HEK293 (cell line): ENCODE measurements around the gene SNUPN.

Source experiments
- CTCF ChIA-PET: fragments of 350-600 bp; formaldehyde crosslinking; extraction: SDS; loops from one replicate; lab custom pipeline; 2021; ENCODE audit warnings: antibody characterized with exemption; lab: Yijun Ruan, JAX
- POLR2A ChIA-PET: fragments of 300-600 bp; formaldehyde crosslinking; extraction: SDS; loops from one replicate; lab custom pipeline; 2020; ENCODE audit warnings: antibody characterized with exemption, inconsistent platforms; lab: Yijun Ruan, JAX
- H3K27ac ChIP-seq: fragments of 200-500 bp; sonication (Bioruptor generic); 2 replicates; pipeline ENCODE4 v1.5.1; 2014; ENCODE audit warnings: low read depth, low read length, control low read depth, inconsistent platforms; ENCODE audit errors: extremely low read depth
- H3K36me3 ChIP-seq, 2 experiments: fragments of 200-500 bp in 1 of 2; sonication (Bioruptor generic) in 1 of 2; 1 replicate in 1 of 2; 2 replicates in 1 of 2; pipeline ENCODE4 v1.5.1; 2014 to 2017; ENCODE audit warnings: inconsistent platforms in 2 of 2, low read length in 2 of 2; ENCODE audit not compliant: control insufficient read depth in 2 of 2, insufficient read depth in 1 of 2
- H3K4me1 ChIP-seq: fragments of 200-500 bp; sonication (Bioruptor generic); 2 replicates; pipeline ENCODE4 v1.5.1; 2014; ENCODE audit warnings: mild to moderate bottlenecking, low read length, inconsistent platforms; ENCODE audit not compliant: control insufficient read depth, insufficient read depth
- H3K4me3 ChIP-seq: 2 replicates; pipeline ENCODE4 v1.5.1; 2011; ENCODE audit warnings: low read depth, mild to moderate bottlenecking, control low read depth, low read length, moderate library complexity
- H3K9me3 ChIP-seq: fragments of 200-500 bp; sonication (Bioruptor generic); 2 replicates; pipeline ENCODE4 v1.5.1; 2014; ENCODE audit warnings: low read depth, low read length, inconsistent platforms; ENCODE audit not compliant: control insufficient read depth, insufficient read depth
- GLIS2 ChIP-seq: fragments of 450-650 bp; formaldehyde crosslinking; IDR thresholded peaks from 2 replicates; pipeline ENCODE4 v1.5.1; 2016; ENCODE audit warnings: missing biosample characterization, missing genetic modification characterization
- HOXD13 ChIP-seq: sonication (generic); formaldehyde crosslinking; IDR thresholded peaks from 2 replicates; pipeline ENCODE4 v1.8.0; 2022; ENCODE audit warnings: missing genetic modification reagents, borderline replicate concordance
- KLF1 ChIP-seq: fragments of 450-650 bp; formaldehyde crosslinking; IDR thresholded peaks from 2 replicates; pipeline ENCODE4 v1.5.1; 2016; ENCODE audit warnings: missing biosample characterization, missing genetic modification characterization
- KLF16 ChIP-seq: fragments of 450-650 bp; formaldehyde crosslinking; IDR thresholded peaks from 2 replicates; pipeline ENCODE4 v1.5.1; 2017; ENCODE audit warnings: missing biosample characterization, missing genetic modification characterization
- MYNN ChIP-seq: fragments of 450-650 bp; formaldehyde crosslinking; IDR thresholded peaks from 2 replicates; pipeline ENCODE4 v1.5.1; 2016; ENCODE audit warnings: missing biosample characterization, missing genetic modification characterization, borderline replicate concordance
- SCRT2 ChIP-seq: fragments of 450-650 bp; formaldehyde crosslinking; IDR thresholded peaks from 2 replicates; pipeline ENCODE4 v1.5.1; 2016; ENCODE audit warnings: missing biosample characterization, missing genetic modification characterization
- SP2 ChIP-seq: fragments of 450-650 bp; formaldehyde crosslinking; IDR thresholded peaks from 2 replicates; pipeline ENCODE4 v1.5.1; 2016; ENCODE audit warnings: missing biosample characterization, missing genetic modification characterization
- TCF7L2 ChIP-seq: IDR thresholded peaks from 2 replicates; pipeline ENCODE4 v1.6.1; 2011; ENCODE audit warnings: low read depth, mild to moderate bottlenecking, inconsistent platforms, low read length, moderate library complexity, borderline replicate concordance
- WT1 ChIP-seq: fragments of 450-650 bp; formaldehyde crosslinking; IDR thresholded peaks from 2 replicates; pipeline ENCODE4 v1.5.1; 2016; ENCODE audit warnings: missing biosample characterization, missing genetic modification characterization
- ZNF121 ChIP-seq: fragments of 450-650 bp; formaldehyde crosslinking; IDR thresholded peaks from 2 replicates; pipeline ENCODE4 v1.5.1; 2016; ENCODE audit warnings: missing biosample characterization, missing genetic modification characterization
- ZNF16 ChIP-seq: fragments of 450-650 bp; formaldehyde crosslinking; IDR thresholded peaks from 2 replicates; pipeline ENCODE4 v1.5.1; 2016; ENCODE audit warnings: low read depth, missing biosample characterization, missing genetic modification characterization
- ZNF19 ChIP-seq: fragments of 450-650 bp; formaldehyde crosslinking; IDR thresholded peaks from 2 replicates; pipeline ENCODE4; 2016; ENCODE audit warnings: missing biosample characterization, missing genetic modification characterization, low read depth
- ZNF24 ChIP-seq: fragments of 450-650 bp; formaldehyde crosslinking; IDR thresholded peaks from 2 replicates; pipeline ENCODE4 v1.5.1; 2016; ENCODE audit warnings: missing biosample characterization, missing genetic modification characterization
- ZNF423 ChIP-seq: fragments of 450-650 bp; formaldehyde crosslinking; IDR thresholded peaks from 2 replicates; pipeline ENCODE4 v1.5.1; 2016; ENCODE audit warnings: missing biosample characterization, missing genetic modification characterization
- ZNF473 ChIP-seq: fragments of 450-650 bp; formaldehyde crosslinking; IDR thresholded peaks from 2 replicates; pipeline ENCODE4 v1.5.1; 2017; ENCODE audit warnings: missing biosample characterization, missing genetic modification characterization
- ZNF48 ChIP-seq: fragments of 450-650 bp; formaldehyde crosslinking; IDR thresholded peaks from 2 replicates; pipeline ENCODE4 v1.5.1; 2016; ENCODE audit warnings: missing biosample characterization, missing genetic modification characterization
- ZNF549 ChIP-seq: fragments of 450-650 bp; IDR thresholded peaks from 2 replicates; pipeline ENCODE4 v1.5.1; 2018; ENCODE audit warnings: missing biosample characterization, missing genetic modification characterization, mild to moderate bottlenecking, inconsistent platforms, moderate library complexity
- ZNF561 ChIP-seq: fragments of 450-650 bp; IDR thresholded peaks from 2 replicates; pipeline ENCODE4 v1.5.1; 2018; ENCODE audit warnings: missing biosample characterization, missing genetic modification characterization, borderline replicate concordance
- ZNF654 ChIP-seq: fragments of 450-650 bp; formaldehyde crosslinking; IDR thresholded peaks from 2 replicates; pipeline ENCODE4 v1.5.1; 2016; ENCODE audit warnings: low read depth, missing biosample characterization, missing genetic modification characterization
- ZNF664 ChIP-seq: fragments of 450-650 bp; formaldehyde crosslinking; IDR thresholded peaks from 2 replicates; pipeline ENCODE4 v1.5.1; 2016; ENCODE audit warnings: missing biosample characterization, missing genetic modification characterization
- ZNF747 ChIP-seq: fragments of 450-650 bp; formaldehyde crosslinking; IDR thresholded peaks from 2 replicates; pipeline ENCODE4 v1.5.1; 2016; ENCODE audit warnings: missing biosample characterization, missing genetic modification characterization
- TF ChIP-seq, protein P1 (sequence below): fragments of 450-650 bp; formaldehyde crosslinking; IDR thresholded peaks from 2 replicates; pipeline ENCODE4 v1.5.1; 2016; ENCODE audit warnings: missing biosample characterization, missing genetic modification characterization
- TF ChIP-seq, protein P2 (sequence below): fragments of 450-650 bp; formaldehyde crosslinking; IDR thresholded peaks from 2 replicates; pipeline ENCODE4 v1.5.1; 2016; ENCODE audit warnings: missing biosample characterization, missing genetic modification characterization, low read depth
- TF ChIP-seq, protein P3 (sequence below): fragments of 450-650 bp; formaldehyde crosslinking; IDR thresholded peaks from 2 replicates; pipeline ENCODE4 v1.5.1; 2017; ENCODE audit warnings: missing biosample characterization, missing genetic modification characterization
- TF ChIP-seq, protein P4 (sequence below): fragments of 450-650 bp; formaldehyde crosslinking; IDR thresholded peaks from 2 replicates; pipeline ENCODE4 v1.5.1; 2016; ENCODE audit warnings: missing biosample characterization, missing genetic modification characterization, low read depth
- TF ChIP-seq, protein P5 (sequence below): fragments of 450-650 bp; formaldehyde crosslinking; IDR thresholded peaks from 2 replicates; pipeline ENCODE4 v1.5.0; 2017; ENCODE audit warnings: missing biosample characterization, missing genetic modification characterization, borderline replicate concordance
- TF ChIP-seq, protein P6 (sequence below): fragments of 450-650 bp; formaldehyde crosslinking; IDR thresholded peaks from 2 replicates; pipeline ENCODE4 v1.5.1; 2016; ENCODE audit warnings: missing biosample characterization, missing genetic modification characterization

SNUPN gene

DNA sequence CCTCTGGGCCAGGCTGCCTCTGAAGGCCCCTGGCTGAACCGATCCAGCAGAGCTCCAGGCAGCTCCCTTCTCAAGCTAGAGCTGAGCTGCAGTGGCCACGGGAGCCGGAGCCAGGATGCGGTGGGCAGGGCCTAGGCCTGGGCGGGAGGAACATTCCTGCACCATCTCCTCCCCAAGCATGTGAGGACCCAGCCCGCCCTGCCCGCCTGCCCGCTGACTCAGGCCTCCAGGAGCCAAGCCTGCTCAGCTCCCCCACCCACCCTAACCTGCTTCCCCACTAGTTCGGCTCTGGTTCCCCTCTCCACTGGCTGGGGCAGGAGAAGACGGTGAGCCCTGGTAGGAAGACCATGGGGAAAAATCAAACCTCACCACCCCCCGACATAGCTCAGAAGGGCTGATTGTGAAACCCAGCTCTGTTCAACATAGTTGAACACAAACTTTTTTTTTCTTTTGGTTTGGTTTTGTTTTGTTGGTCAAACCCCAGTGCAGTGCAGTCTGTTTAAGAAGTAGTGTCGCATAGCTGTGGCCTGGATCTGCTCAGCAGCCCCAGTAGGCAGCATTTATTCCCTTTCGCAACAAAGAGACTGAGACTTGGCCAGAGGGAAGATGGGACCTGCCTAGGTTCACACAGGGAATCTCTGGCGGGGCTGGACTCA is 35.7 kb upstream of the SNUPN start:
- H3K4me1 ChIP-seq, result no peaks in the 10 kb centered on the region
- no peak overlapping the region for H3K4me3 ChIP-seq
- no peaks in the 10 kb centered on the region for H3K9me3 ChIP-seq
- no peak overlapping the region for H3K27ac ChIP-seq
- peaks cover 0 to 9% of the 10 kb centered on the region in 2 experiments; a peak in 1 of 3 replicates for H3K36me3 ChIP-seq
- CTCF ChIA-PET, result interaction anchor here (0.6 to 1.1 kb wide), 2 partner anchors 11 to 81 kb away, joined by 3 read pairs; no protein-coding TSS in a partner anchor
- POLR2A ChIA-PET, result interaction anchor here (0.6 to 2.2 kb wide), 8 partner anchors 12 to 294 kb away, joined by 3 to 14 read pairs (median 6); partner anchors contain the start of genes IMP3, SNUPN and SNX33
- TF ChIP-seq ZNF121 (tag by site-specific recombination) (no peak), ZNF549 (no peak), ZNF48 (tag by site-specific recombination) (no peak), HOXD13 (CRISPR knock-in tag) (no peak), SP2 (tag by site-specific recombination) (peak; percentile 25; the same call in 1 of the 2 replicates), ZNF473 (tag by site-specific recombination) (no peak), ZNF19 (tag by site-specific recombination) (no peak), GLIS2 (no peak), SCRT2 (no peak), TCF7L2 (no peak), ZNF664 (no peak), ZNF423 (tag by site-specific recombination) (no peak), ZNF654 (tag by site-specific recombination) (no peak), KLF1 (tag by site-specific recombination) (peak; percentile 83), ZNF24 (tag by site-specific recombination) (no peak), ZNF747 (tag by site-specific recombination) (no peak), KLF16 (tag by site-specific recombination) (no peak), ZNF16 (no peak), ZNF561 (tag by site-specific recombination) (no peak), MYNN (no peak), WT1 (tag by site-specific recombination) (peak; percentile 54; the same call in 1 of the 2 replicates)
- TF ChIP-seq, protein P1, sequence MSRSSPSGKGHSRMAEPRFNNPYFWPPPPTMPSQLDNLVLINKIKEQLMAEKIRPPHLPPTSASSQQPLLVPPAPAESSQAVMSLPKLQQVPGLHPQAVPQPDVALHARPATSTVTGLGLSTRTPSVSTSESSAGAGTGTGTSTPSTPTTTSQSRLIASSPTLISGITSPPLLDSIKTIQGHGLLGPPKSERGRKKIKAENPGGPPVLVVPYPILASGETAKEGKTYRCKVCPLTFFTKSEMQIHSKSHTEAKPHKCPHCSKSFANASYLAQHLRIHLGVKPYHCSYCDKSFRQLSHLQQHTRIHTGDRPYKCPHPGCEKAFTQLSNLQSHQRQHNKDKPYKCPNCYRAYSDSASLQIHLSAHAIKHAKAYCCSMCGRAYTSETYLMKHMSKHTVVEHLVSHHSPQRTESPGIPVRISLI, result no peak
- TF ChIP-seq, protein P2, sequence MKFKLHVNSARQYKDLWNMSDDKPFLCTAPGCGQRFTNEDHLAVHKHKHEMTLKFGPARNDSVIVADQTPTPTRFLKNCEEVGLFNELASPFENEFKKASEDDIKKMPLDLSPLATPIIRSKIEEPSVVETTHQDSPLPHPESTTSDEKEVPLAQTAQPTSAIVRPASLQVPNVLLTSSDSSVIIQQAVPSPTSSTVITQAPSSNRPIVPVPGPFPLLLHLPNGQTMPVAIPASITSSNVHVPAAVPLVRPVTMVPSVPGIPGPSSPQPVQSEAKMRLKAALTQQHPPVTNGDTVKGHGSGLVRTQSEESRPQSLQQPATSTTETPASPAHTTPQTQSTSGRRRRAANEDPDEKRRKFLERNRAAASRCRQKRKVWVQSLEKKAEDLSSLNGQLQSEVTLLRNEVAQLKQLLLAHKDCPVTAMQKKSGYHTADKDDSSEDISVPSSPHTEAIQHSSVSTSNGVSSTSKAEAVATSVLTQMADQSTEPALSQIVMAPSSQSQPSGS (tag by site-specific recombination), result no peak
- TF ChIP-seq, protein P3, sequence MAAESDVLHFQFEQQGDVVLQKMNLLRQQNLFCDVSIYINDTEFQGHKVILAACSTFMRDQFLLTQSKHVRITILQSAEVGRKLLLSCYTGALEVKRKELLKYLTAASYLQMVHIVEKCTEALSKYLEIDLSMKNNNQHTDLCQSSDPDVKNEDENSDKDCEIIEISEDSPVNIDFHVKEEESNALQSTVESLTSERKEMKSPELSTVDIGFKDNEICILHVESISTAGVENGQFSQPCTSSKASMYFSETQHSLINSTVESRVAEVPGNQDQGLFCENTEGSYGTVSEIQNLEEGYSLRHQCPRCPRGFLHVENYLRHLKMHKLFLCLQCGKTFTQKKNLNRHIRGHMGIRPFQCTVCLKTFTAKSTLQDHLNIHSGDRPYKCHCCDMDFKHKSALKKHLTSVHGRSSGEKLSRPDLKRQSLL (tag by site-specific recombination), result peak; percentile 89; the same call in 1 of the 2 replicates
- TF ChIP-seq, protein P4, sequence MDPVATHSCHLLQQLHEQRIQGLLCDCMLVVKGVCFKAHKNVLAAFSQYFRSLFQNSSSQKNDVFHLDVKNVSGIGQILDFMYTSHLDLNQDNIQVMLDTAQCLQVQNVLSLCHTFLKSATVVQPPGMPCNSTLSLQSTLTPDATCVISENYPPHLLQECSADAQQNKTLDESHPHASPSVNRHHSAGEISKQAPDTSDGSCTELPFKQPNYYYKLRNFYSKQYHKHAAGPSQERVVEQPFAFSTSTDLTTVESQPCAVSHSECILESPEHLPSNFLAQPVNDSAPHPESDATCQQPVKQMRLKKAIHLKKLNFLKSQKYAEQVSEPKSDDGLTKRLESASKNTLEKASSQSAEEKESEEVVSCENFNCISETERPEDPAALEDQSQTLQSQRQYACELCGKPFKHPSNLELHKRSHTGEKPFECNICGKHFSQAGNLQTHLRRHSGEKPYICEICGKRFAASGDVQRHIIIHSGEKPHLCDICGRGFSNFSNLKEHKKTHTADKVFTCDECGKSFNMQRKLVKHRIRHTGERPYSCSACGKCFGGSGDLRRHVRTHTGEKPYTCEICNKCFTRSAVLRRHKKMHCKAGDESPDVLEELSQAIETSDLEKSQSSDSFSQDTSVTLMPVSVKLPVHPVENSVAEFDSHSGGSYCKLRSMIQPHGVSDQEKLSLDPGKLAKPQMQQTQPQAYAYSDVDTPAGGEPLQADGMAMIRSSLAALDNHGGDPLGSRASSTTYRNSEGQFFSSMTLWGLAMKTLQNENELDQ (tag by site-specific recombination), result no peak
- TF ChIP-seq, protein P5, sequence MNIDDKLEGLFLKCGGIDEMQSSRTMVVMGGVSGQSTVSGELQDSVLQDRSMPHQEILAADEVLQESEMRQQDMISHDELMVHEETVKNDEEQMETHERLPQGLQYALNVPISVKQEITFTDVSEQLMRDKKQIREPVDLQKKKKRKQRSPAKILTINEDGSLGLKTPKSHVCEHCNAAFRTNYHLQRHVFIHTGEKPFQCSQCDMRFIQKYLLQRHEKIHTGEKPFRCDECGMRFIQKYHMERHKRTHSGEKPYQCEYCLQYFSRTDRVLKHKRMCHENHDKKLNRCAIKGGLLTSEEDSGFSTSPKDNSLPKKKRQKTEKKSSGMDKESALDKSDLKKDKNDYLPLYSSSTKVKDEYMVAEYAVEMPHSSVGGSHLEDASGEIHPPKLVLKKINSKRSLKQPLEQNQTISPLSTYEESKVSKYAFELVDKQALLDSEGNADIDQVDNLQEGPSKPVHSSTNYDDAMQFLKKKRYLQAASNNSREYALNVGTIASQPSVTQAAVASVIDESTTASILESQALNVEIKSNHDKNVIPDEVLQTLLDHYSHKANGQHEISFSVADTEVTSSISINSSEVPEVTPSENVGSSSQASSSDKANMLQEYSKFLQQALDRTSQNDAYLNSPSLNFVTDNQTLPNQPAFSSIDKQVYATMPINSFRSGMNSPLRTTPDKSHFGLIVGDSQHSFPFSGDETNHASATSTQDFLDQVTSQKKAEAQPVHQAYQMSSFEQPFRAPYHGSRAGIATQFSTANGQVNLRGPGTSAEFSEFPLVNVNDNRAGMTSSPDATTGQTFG, result no peak
- TF ChIP-seq, protein P6, sequence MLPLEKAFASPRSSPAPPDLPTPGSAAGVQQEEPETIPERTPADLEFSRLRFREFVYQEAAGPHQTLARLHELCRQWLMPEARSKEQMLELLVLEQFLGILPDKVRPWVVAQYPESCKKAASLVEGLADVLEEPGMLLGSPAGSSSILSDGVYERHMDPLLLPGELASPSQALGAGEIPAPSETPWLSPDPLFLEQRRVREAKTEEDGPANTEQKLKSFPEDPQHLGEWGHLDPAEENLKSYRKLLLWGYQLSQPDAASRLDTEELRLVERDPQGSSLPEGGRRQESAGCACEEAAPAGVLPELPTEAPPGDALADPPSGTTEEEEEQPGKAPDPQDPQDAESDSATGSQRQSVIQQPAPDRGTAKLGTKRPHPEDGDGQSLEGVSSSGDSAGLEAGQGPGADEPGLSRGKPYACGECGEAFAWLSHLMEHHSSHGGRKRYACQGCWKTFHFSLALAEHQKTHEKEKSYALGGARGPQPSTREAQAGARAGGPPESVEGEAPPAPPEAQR (tag by site-specific recombination), result no peak
